ENCODE results near the gene KCNF1. TPM values are rescaled to one million over a fixed set of nuclear protein-coding genes. Genes with fewer than 3 reads are reported as not detected.

KCNF1 gene
- total RNA-seq, 1 donor from 2014 or later = not detected

- no peak for DNase-seq (ENCODE audit: low spot score)
- no peak for ATAC-seq
Measured at GRCh38 chr2:10879624-10880585, 31.8 kb upstream of the KCNF1 start.

- no peak for DNase-seq (ENCODE audit: low spot score)
Measured at GRCh38 chr2:10880586-10881321, 31.0 kb upstream of the KCNF1 start.

GRCh38 chr2:10882568-10882967, 29.2 kb upstream of the KCNF1 start:
- ATAC-seq = no peak
- no peak for DNase-seq (ENCODE audit: low spot score)

More at GRCh38 chr2:10880586-10881321, 31.0 kb upstream of the KCNF1 start:
- ATAC-seq = no peak

GRCh38 chr2:10883066-10883465, 28.7 kb upstream of the KCNF1 start:
- DNase-seq (ENCODE audit: low spot score) (no peak), ATAC-seq (no peak)

GRCh38 chr2:10883801-10884478, 27.8 kb upstream of the KCNF1 start:
- ATAC-seq = peak; percentile 64

GRCh38 chr2:10884574-10884975, 27.2 kb upstream of the KCNF1 start:
- DNase-seq (ENCODE audit: low spot score) (no peak), ATAC-seq (no peak)

More at GRCh38 chr2:10883801-10884478, 27.8 kb upstream of the KCNF1 start:
- DNase-seq (ENCODE audit: low spot score) = no peak

- ATAC-seq (no peak), DNase-seq (ENCODE audit: low spot score) (no peak)
Measured at GRCh38 chr2:10885094-10885860, 26.5 kb upstream of the KCNF1 start.

- DNase-seq (ENCODE audit: low spot score) (no peak), ATAC-seq (no peak)
Measured at GRCh38 chr2:10887476-10887875, 24.3 kb upstream of the KCNF1 start.

GRCh38 chr2:10889651-10890215, 22.0 kb upstream of the KCNF1 start:
- ATAC-seq (no peak), DNase-seq (ENCODE audit: low spot score) (no peak)

- DNase-seq (ENCODE audit: low spot score) (no peak), ATAC-seq (no peak)
Measured at GRCh38 chr2:10890706-10891270, 20.9 kb upstream of the KCNF1 start.

- ATAC-seq = no peak
- DNase-seq (ENCODE audit: low spot score) = peak; percentile 5
Measured at GRCh38 chr2:10891390-10891789, 20.3 kb upstream of the KCNF1 start.

- no peak for DNase-seq (ENCODE audit: low spot score)
- no peak for ATAC-seq
Measured at GRCh38 chr2:10891848-10892247, 19.9 kb upstream of the KCNF1 start.

- ATAC-seq (no peak), DNase-seq (ENCODE audit: low spot score) (no peak)
Measured at GRCh38 chr2:10892316-10892715, 19.4 kb upstream of the KCNF1 start.

- DNase-seq (ENCODE audit: low spot score) (no peak), ATAC-seq (no peak)
Measured at GRCh38 chr2:10892796-10893350, 18.9 kb upstream of the KCNF1 start.

- DNase-seq (ENCODE audit: low spot score) = no peak
- no peak for ATAC-seq
Measured at GRCh38 chr2:10894264-10894935, 17.3 kb upstream of the KCNF1 start.

GRCh38 chr2:10895231-10895630, 16.5 kb upstream of the KCNF1 start:
- DNase-seq (ENCODE audit: low spot score) = no peak
- no peak for ATAC-seq

GRCh38 chr2:10897956-10898355, 13.8 kb upstream of the KCNF1 start:
- ATAC-seq (no peak), DNase-seq (ENCODE audit: low spot score) (no peak)

- DNase-seq (ENCODE audit: low spot score) = no peak
- ATAC-seq = peak; percentile 57
Measured at GRCh38 chr2:10900216-10901109, 11.3 kb upstream of the KCNF1 start.
